Activated B cell treated with CpG ODN at 0.5 μM for 24 hours (primary cell): ENCODE results near the gene CEP89. TPM values are rescaled to one million over a fixed set of nuclear protein-coding genes. Genes with fewer than 3 reads are reported as not detected.

Experiments used
- ATAC-seq: fragments of 200-7000 bp; cut with Tn5 transposase; one replicate; pipeline ENCODE4 v1.10.0; 2021; ENCODE audit warnings: low read depth, mild to moderate bottlenecking, moderate library complexity
- CTCF ChIA-PET: fragments of 350-600 bp; sonication (Branson Sonifier 250); formaldehyde crosslinking; loops from one replicate; lab custom pipeline; 2021; ENCODE audit warnings: antibody characterized with exemption; lab: Charles Lee
- POLR2A ChIA-PET: fragments of 350-600 bp; sonication (Branson Sonifier 250); formaldehyde crosslinking; loops from one replicate; lab custom pipeline; 2021; ENCODE audit warnings: antibody characterized with exemption; lab: Charles Lee
- DNase-seq: peaks from one replicate; pipeline ENCODE4 v3.0.0; 2022
- H3K27ac Mint-ChIP-seq: one replicate; pipeline ENCODE4 v1.8.0; 2020; ENCODE audit warnings: mixed read lengths
- H3K27me3 Mint-ChIP-seq: one replicate; pipeline ENCODE4 v1.8.0; 2021; ENCODE audit warnings: mixed read lengths
- H3K36me3 Mint-ChIP-seq: one replicate; pipeline ENCODE4 v1.8.0; 2021; ENCODE audit warnings: low read depth, mixed read lengths
- H3K4me1 Mint-ChIP-seq: one replicate; pipeline ENCODE4 v1.8.0; 2021; ENCODE audit warnings: mixed read lengths
- H3K4me3 Mint-ChIP-seq: one replicate; pipeline ENCODE4 v1.8.0; 2020; ENCODE audit warnings: mild to moderate bottlenecking, mixed read lengths
- H3K9me3 Mint-ChIP-seq: one replicate; pipeline ENCODE4 v1.8.0; 2020; ENCODE audit warnings: mixed read lengths
- intact Hi-C: fragments of 100-400 bp; cut with micrococcal nuclease; formaldehyde crosslinking; loops from one replicate; pipeline ENCODE4 v1.15.1; 2024
- total RNA-seq: library from RNA; stranded (reverse); gene quantifications from 2 replicates; pipeline ENCODE4 v1.2.3, GENCODE V29; 2022
- TF ChIP-seq, protein P1 (sequence below): fragments of 200-600 bp; IDR thresholded peaks from one replicate; pipeline ENCODE4 v1.8.0; 2022; ENCODE audit warnings: antibody characterized with exemption, mild to moderate bottlenecking

Gene CEP89
- total RNA-seq, 1 donor from 2014 or later, result 19.4 TPM

DNA sequence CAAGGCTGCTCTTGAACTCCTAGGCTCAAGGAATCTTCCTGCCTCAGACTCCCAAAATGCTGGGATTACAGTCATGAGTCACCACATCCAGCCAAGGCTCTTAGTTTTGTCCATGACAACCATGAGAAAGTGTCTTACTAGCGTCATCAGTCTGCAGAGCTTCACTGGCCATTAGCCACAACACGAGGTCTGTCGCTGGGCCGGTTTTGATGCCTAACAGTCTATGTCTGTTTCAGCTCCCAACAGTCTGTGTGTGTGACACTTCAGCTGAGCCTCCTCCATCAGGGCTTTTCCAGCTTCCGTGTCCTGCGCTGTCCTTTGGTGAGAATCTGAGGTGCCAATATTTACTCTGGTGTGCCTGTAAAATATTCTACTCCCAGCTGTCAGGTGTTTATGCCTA, 47.6 kb downstream of the CEP89 start:
- ATAC-seq (no peak), DNase-seq (no peak)
- intact Hi-C loops, result no loop called here
- Mint-ChIP-seq H3K4me3 (no peak overlapping the region), H3K27ac (no peak overlapping the region), H3K4me1 (no peaks in the 10 kb centered on the region), H3K9me3 (peaks cover 9% of the 10 kb centered on the region), H3K27me3 (no peaks in the 10 kb centered on the region), H3K36me3 (peaks cover 58% of the 10 kb centered on the region)
- POLR2A ChIA-PET, result no interaction called here
- CTCF ChIA-PET, result no interaction called here
- TF ChIP-seq, protein P1, sequence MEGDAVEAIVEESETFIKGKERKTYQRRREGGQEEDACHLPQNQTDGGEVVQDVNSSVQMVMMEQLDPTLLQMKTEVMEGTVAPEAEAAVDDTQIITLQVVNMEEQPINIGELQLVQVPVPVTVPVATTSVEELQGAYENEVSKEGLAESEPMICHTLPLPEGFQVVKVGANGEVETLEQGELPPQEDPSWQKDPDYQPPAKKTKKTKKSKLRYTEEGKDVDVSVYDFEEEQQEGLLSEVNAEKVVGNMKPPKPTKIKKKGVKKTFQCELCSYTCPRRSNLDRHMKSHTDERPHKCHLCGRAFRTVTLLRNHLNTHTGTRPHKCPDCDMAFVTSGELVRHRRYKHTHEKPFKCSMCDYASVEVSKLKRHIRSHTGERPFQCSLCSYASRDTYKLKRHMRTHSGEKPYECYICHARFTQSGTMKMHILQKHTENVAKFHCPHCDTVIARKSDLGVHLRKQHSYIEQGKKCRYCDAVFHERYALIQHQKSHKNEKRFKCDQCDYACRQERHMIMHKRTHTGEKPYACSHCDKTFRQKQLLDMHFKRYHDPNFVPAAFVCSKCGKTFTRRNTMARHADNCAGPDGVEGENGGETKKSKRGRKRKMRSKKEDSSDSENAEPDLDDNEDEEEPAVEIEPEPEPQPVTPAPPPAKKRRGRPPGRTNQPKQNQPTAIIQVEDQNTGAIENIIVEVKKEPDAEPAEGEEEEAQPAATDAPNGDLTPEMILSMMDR, result no peak

DNA sequence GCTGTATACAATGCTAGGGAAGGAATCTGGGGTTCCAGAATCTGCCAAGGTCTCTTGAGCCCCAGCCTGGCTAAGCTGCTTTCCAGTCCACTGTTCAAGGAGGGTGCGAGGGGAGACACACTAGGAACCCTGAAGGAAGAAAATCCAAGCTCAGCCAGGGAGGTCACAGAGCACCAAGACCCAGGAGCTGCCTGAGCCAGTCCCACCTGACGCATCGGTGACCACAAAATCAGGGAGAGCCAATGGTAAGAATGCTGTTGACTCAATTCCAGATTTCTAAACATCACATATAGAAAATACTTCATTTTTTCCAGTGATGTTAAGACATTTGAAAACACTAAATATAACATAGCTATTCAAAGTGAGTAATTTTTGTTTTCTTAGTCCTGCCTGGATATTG, 50.1 kb downstream of the CEP89 start:
- Mint-ChIP-seq H3K9me3 (no peaks in the 10 kb centered on the region), H3K4me3 (no peak overlapping the region), H3K36me3 (peaks cover 58% of the 10 kb centered on the region), H3K27me3 (no peaks in the 10 kb centered on the region), H3K4me1 (no peaks in the 10 kb centered on the region), H3K27ac (no peak overlapping the region)
- DNase-seq, result no peak
- TF ChIP-seq, protein P1, result no peak
- intact Hi-C loops, result no loop called here
- ChIA-PET POLR2A (no interaction called here), CTCF (no interaction called here)
- ATAC-seq, result no peak

DNA sequence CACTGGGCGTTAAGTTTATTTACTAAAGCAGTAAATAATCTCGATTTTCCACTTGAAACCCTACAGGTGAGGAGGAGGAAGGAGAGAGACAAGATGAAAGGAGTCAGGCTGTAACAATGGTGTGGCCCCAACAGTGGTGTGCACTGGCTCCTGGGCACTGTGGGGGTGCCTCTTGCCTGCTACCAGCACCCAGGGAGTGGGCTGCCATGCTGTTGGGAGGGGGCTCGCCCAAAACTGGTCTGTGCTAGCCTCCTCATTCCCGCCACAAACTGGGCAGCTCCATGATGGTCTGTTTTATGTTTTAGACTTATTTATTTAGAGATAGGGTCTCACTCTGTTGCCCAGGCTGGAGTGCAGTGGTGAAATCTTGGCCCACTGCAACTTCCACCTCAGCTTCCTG, 52.4 kb downstream of the CEP89 start:
- Mint-ChIP-seq H3K4me3 (no peak overlapping the region), H3K36me3 (peaks cover 65% of the 10 kb centered on the region), H3K27ac (no peak overlapping the region), H3K9me3 (no peaks in the 10 kb centered on the region), H3K4me1 (no peaks in the 10 kb centered on the region), H3K27me3 (no peaks in the 10 kb centered on the region)
- intact Hi-C loops, result no loop called here
- TF ChIP-seq, protein P1, result no peak
- POLR2A ChIA-PET, result no interaction called here
- DNase-seq, result no peak
- CTCF ChIA-PET, result no interaction called here
- no peak for ATAC-seq

DNA sequence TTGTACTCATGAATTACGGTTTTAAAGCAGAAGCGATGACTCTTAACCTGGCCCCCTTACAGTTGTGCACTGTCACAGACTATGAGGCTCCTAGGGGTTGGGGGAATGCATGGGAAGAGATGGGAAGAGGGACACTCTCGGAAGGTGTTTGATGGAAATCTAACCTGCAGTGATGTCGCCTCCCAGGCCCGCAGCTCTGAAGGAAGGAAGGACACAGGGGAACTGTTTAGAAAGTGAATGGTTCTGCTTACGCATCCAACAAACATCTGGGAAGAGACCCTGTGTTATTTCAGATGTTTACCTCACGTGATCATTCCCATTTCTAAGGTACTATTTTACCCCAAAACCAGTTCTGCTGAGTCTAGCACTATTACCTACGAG, 54.2 kb downstream of the CEP89 start:
- TF ChIP-seq, protein P1, result no peak
- ATAC-seq (no peak), DNase-seq (no peak)
- no peaks in the 10 kb centered on the region for H3K27me3 Mint-ChIP-seq
- no peaks in the 10 kb centered on the region for H3K4me1 Mint-ChIP-seq
- ChIA-PET CTCF (no interaction called here), POLR2A (no interaction called here)
- intact Hi-C loops, result no loop called here
- no peak overlapping the region for H3K27ac Mint-ChIP-seq
- peaks cover 54% of the 10 kb centered on the region for H3K36me3 Mint-ChIP-seq
- no peak overlapping the region for H3K4me3 Mint-ChIP-seq
- no peaks in the 10 kb centered on the region for H3K9me3 Mint-ChIP-seq

DNA sequence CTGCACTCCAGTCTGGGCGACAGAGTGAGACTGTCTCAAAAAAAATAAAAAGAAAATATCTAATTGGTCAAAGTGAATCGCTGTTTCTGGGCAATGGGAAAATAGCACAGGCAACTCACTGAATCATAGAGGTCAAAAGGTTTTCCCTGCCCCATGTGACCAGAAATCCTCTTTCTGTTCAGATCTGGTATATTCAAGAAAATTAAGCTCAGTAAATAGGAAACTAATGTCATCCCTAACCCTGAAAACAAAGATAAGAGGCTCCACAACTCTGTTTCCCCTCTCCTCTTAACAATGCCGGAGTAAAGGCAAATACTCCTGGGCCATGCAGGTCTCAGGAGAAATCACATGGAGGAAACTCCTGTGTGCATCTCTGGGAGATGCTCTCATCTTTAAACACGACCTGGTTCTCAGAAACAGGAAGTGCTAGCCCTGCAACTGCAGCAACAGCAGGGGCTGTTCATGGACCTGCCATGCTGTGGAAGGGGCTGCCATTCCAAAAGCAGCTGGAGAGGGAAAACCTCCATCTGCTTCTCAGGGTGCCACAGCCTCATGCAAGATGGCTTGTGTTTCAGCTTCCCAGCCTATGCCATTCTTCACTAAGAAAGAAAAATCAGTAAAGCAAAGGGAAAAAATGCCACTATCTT, 54.7 kb downstream of the CEP89 start:
- ATAC-seq (no peak), DNase-seq (no peak)
- Mint-ChIP-seq H3K4me3 (no peak overlapping the region), H3K36me3 (peaks cover 55% of the 10 kb centered on the region), H3K27ac (no peak overlapping the region), H3K4me1 (no peaks in the 10 kb centered on the region), H3K9me3 (no peaks in the 10 kb centered on the region), H3K27me3 (no peaks in the 10 kb centered on the region)
- intact Hi-C loops, result no loop called here
- CTCF ChIA-PET, result no interaction called here
- TF ChIP-seq, protein P1, result no peak
- POLR2A ChIA-PET, result no interaction called here
